SK-N-MC (cell line): Measurements from ENCODE around the gene BTRC.

Source experiments
- EZH2 ChIP-seq: fragments of 200-600 bp; sonication (generic); IDR thresholded peaks from one replicate; pipeline ENCODE4 v1.6.1; 2017; ENCODE audit warnings: antibody characterized with exemption
- FOXP2 ChIP-seq: optimal IDR thresholded peaks from 2 replicates; pipeline ENCODE3; 2011; ENCODE audit warnings: mild to moderate bottlenecking, moderate library complexity; ENCODE audit not compliant: insufficient read depth; ENCODE audit errors: extremely low read length, control extremely low read depth
- POLR2AphosphoS5 ChIP-seq: IDR thresholded peaks from 2 replicates; pipeline ENCODE4 v1.6.1; 2012; ENCODE audit warnings: mild to moderate bottlenecking, low read depth, low read length, borderline replicate concordance

GRCh38 chr10:101436302-101436701 lies 82.3 kb downstream of the BTRC start:
- no peak for TF ChIP-seq EZH2
- no peak for TF ChIP-seq POLR2AphosphoS5
- TF ChIP-seq FOXP2: no peak
